DND-41 (cell line): ENCODE results near the gene WDR81.

Source experiments
- ATAC-seq: fragments of 200-7000 bp; cut with Tn5 transposase; 3 replicates; pipeline ENCODE4 v1.9.1; 2021; ENCODE audit warnings: low read depth; ENCODE audit not compliant: insufficient read depth
- DNase-seq: peaks from one replicate; pipeline ENCODE4 v3.0.0-alpha.2; 2020
- H2AFZ ChIP-seq: 2 replicates; pipeline ENCODE4 v1.6.0; 2012; ENCODE audit warnings: low read depth, low read length
- H3K27ac ChIP-seq: 2 replicates; pipeline ENCODE4 v1.5.1; 2012; ENCODE audit warnings: low read length, inconsistent platforms
- H3K27me3 ChIP-seq: fragments of 200-600 bp; sonication (generic); 2 replicates; pipeline ENCODE4 v1.6.0; 2012; ENCODE audit warnings: low read length, mild to moderate bottlenecking, inconsistent platforms; ENCODE audit not compliant: insufficient read depth, poor library complexity
- H3K36me3 ChIP-seq: 2 replicates; pipeline ENCODE4 v1.5.1; 2012; ENCODE audit warnings: low read length, inconsistent platforms; ENCODE audit not compliant: insufficient read depth
- H3K4me1 ChIP-seq: 2 replicates; pipeline ENCODE4 v1.5.1; 2012; ENCODE audit warnings: mild to moderate bottlenecking, low read length; ENCODE audit not compliant: insufficient read depth
- H3K4me2 ChIP-seq: 2 replicates; pipeline ENCODE4 v1.6.0; 2012; ENCODE audit warnings: mild to moderate bottlenecking, moderate library complexity, low read length, inconsistent platforms; ENCODE audit not compliant: insufficient read depth
- H3K4me3 ChIP-seq, 2 experiments: fragments of 200-600 bp in 1 of 2; shearing (Covaris generic) in 1 of 2; 2 replicates each; pipeline ENCODE4 v1.5.1; 2012 to 2016; ENCODE audit warnings: inconsistent platforms in 2 of 2, low read length in 2 of 2, mild to moderate bottlenecking in 2 of 2, low read depth in 1 of 2, moderate library complexity in 1 of 2
- H3K79me2 ChIP-seq: 2 replicates; pipeline ENCODE4 v1.6.0; 2012; ENCODE audit warnings: low read length, inconsistent platforms; ENCODE audit not compliant: insufficient read depth
- H3K9ac ChIP-seq: 2 replicates; pipeline ENCODE4 v1.6.0; 2012; ENCODE audit warnings: low read depth, mild to moderate bottlenecking, inconsistent platforms, low read length, moderate library complexity
- H3K9me3 ChIP-seq: 2 replicates; pipeline ENCODE4 v1.5.1; 2012; ENCODE audit warnings: low read length, moderate library complexity, mild to moderate bottlenecking, inconsistent platforms; ENCODE audit not compliant: insufficient read depth, severe bottlenecking
- H4K20me1 ChIP-seq: 2 replicates; pipeline ENCODE4 v1.6.0; 2012; ENCODE audit warnings: low read length; ENCODE audit not compliant: insufficient read depth
- EZH2 ChIP-seq: IDR thresholded peaks from 3 replicates; pipeline ENCODE4 v1.6.1; 2012; ENCODE audit warnings: borderline replicate concordance, low read depth, mild to moderate bottlenecking, moderate library complexity, low read length, inconsistent platforms; ENCODE audit not compliant: severe bottlenecking
- TF ChIP-seq, protein P1 (sequence below): IDR thresholded peaks from 2 replicates; pipeline ENCODE4 v1.5.1; 2012; ENCODE audit warnings: borderline replicate concordance, low read length, moderate library complexity, mild to moderate bottlenecking; ENCODE audit not compliant: poor library complexity, severe bottlenecking; ENCODE audit errors: extremely low read depth

Gene WDR81

DNA sequence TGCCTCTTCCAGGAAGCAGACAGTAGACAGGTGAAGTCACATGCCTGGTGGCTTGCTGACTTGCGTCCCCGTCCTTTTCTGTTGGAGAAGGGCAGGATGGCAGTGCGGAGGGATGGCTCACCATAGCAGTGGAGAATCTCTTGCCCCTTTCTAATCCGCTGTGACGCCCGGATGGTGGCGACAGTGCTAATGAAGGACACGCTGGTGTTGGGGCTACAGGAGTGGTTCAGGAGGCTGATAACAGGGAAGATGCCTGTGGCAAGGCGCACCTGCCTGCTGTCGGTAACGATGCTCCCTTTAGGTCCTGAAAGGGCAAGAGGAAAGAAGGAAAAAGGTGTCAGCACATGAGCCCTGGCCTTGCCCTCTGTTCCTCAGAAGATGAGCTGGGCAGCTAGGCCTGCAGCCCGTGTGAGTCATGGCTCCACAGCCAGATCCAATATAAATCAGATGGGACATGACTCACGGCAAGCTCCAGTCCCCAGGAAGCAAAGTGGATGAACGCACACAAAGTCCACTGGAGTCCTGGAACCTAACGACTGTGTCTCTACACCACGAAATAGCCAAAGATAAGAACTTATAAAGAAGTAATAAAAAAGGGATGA is 62.9 kb downstream of the WDR81 start:
- H4K20me1 ChIP-seq, result 0 out of 2 replicates have a peak, but pooled peaks cover 7% of the 10 kb centered on the region
- peaks cover 9% of the 10 kb centered on the region; the same call in 1 of the 2 replicates for H3K79me2 ChIP-seq
- no peak overlapping the region for H3K4me3 ChIP-seq
- H3K27me3 ChIP-seq, result no peaks in the 10 kb centered on the region
- no peak overlapping the region for H3K4me2 ChIP-seq
- peaks cover 46% of the 10 kb centered on the region for H3K36me3 ChIP-seq
- H3K9me3 ChIP-seq, result no peaks in the 10 kb centered on the region
- H3K9ac ChIP-seq, result no peak overlapping the region
- no peak overlapping the region for H2AFZ ChIP-seq
- no peak overlapping the region for H3K27ac ChIP-seq
- DNase-seq (no peak), ATAC-seq (no peak)
- TF ChIP-seq, protein P1, sequence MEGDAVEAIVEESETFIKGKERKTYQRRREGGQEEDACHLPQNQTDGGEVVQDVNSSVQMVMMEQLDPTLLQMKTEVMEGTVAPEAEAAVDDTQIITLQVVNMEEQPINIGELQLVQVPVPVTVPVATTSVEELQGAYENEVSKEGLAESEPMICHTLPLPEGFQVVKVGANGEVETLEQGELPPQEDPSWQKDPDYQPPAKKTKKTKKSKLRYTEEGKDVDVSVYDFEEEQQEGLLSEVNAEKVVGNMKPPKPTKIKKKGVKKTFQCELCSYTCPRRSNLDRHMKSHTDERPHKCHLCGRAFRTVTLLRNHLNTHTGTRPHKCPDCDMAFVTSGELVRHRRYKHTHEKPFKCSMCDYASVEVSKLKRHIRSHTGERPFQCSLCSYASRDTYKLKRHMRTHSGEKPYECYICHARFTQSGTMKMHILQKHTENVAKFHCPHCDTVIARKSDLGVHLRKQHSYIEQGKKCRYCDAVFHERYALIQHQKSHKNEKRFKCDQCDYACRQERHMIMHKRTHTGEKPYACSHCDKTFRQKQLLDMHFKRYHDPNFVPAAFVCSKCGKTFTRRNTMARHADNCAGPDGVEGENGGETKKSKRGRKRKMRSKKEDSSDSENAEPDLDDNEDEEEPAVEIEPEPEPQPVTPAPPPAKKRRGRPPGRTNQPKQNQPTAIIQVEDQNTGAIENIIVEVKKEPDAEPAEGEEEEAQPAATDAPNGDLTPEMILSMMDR, result no peak
- no peak for TF ChIP-seq EZH2
- H3K4me1 ChIP-seq, result no peaks in the 10 kb centered on the region
